BLaER1 (cell line): ENCODE results near the gene F5.

Experiments used
- H3K27ac ChIP-seq: shearing (Covaris generic); formaldehyde crosslinking; 2 replicates; pipeline ENCODE4 v1.8.1; 2022
- H3K27me3 ChIP-seq: shearing (Covaris generic); formaldehyde crosslinking; 2 replicates; pipeline ENCODE4 v1.8.1; 2022
- H3K36me3 ChIP-seq: shearing (Covaris generic); formaldehyde crosslinking; 2 replicates; pipeline ENCODE4 v1.8.1; 2022
- H3K4me1 ChIP-seq: shearing (Covaris generic); formaldehyde crosslinking; 2 replicates; pipeline ENCODE4 v1.8.1; 2022
- H3K4me2 ChIP-seq: shearing (Covaris generic); formaldehyde crosslinking; 2 replicates; pipeline ENCODE4 v1.8.1; 2022
- H3K4me3 ChIP-seq: shearing (Covaris generic); formaldehyde crosslinking; 2 replicates; pipeline ENCODE4 v1.8.1; 2022
- H3K9ac ChIP-seq: shearing (Covaris generic); formaldehyde crosslinking; 2 replicates; pipeline ENCODE4 v1.8.1; 2022
- H3K9me3 ChIP-seq: shearing (Covaris generic); formaldehyde crosslinking; 2 replicates; pipeline ENCODE4 v1.8.1; 2022
- H4K20me1 ChIP-seq: shearing (Covaris generic); formaldehyde crosslinking; 2 replicates; pipeline ENCODE4 v1.8.1; 2022
- Cebpa-rat ChIP-seq: shearing (Covaris generic); IDR thresholded peaks from 2 replicates; pipeline ENCODE4 v1.8.1; 2022

The F5 gene

GRCh38 chr1:169588785-169589485 lies 2.7 kb upstream of the F5 start:
- Histone ChIP-seq H3K27me3 (no peaks in the 10 kb centered on the region), H3K9ac (no peak overlapping the region), H3K9me3 (no peaks in the 10 kb centered on the region), H3K27ac (no peak overlapping the region), H4K20me1 (no peaks in the 10 kb centered on the region), H3K4me2 (no peak overlapping the region), H3K4me1 (no peaks in the 10 kb centered on the region), H3K36me3 (no peaks in the 10 kb centered on the region), H3K4me3 (no peak overlapping the region)
- no peak for TF ChIP-seq Cebpa-rat

GRCh38 chr1:169588112-169588511 lies 1.8 kb upstream of the F5 start:
- Histone ChIP-seq H3K4me3 (no peak overlapping the region), H3K9ac (no peak overlapping the region), H3K27me3 (no peaks in the 10 kb centered on the region), H3K36me3 (no peaks in the 10 kb centered on the region), H3K9me3 (no peaks in the 10 kb centered on the region), H3K4me1 (no peaks in the 10 kb centered on the region), H3K27ac (no peak overlapping the region), H4K20me1 (no peaks in the 10 kb centered on the region), H3K4me2 (no peak overlapping the region)
- no peak for TF ChIP-seq Cebpa-rat

GRCh38 chr1:169586067-169586394 lies 250 bp downstream of the F5 start:
- Histone ChIP-seq H3K27ac (no peak overlapping the region), H3K4me2 (no peak overlapping the region), H3K36me3 (no peaks in the 10 kb centered on the region), H3K27me3 (no peaks in the 10 kb centered on the region), H3K9ac (no peak overlapping the region), H3K9me3 (no peaks in the 10 kb centered on the region), H3K4me1 (no peaks in the 10 kb centered on the region), H3K4me3 (no peak overlapping the region), H4K20me1 (no peaks in the 10 kb centered on the region)
- TF ChIP-seq Cebpa-rat, result no peak

- Histone ChIP-seq H3K4me3 (no peak overlapping the region), H4K20me1 (no peaks in the 10 kb centered on the region), H3K9ac (no peak overlapping the region), H3K9me3 (no peaks in the 10 kb centered on the region), H3K36me3 (no peaks in the 10 kb centered on the region), H3K27ac (no peak overlapping the region), H3K4me2 (no peak overlapping the region), H3K27me3 (no peaks in the 10 kb centered on the region), H3K4me1 (no peaks in the 10 kb centered on the region)
- TF ChIP-seq Cebpa-rat, result no peak
Measured at GRCh38 chr1:169585181-169585580, 1.1 kb downstream of the F5 start.

- Histone ChIP-seq H3K36me3 (no peaks in the 10 kb centered on the region), H3K9me3 (no peaks in the 10 kb centered on the region), H3K4me3 (no peak overlapping the region), H3K9ac (no peak overlapping the region), H3K27ac (no peak overlapping the region), H3K4me2 (no peak overlapping the region), H3K27me3 (no peaks in the 10 kb centered on the region), H3K4me1 (no peaks in the 10 kb centered on the region), H4K20me1 (no peaks in the 10 kb centered on the region)
- no peak for TF ChIP-seq Cebpa-rat
Measured at GRCh38 chr1:169584483-169585144, 1.7 kb downstream of the F5 start.

- Histone ChIP-seq H3K27ac (no peak overlapping the region), H3K9me3 (no peaks in the 10 kb centered on the region), H3K9ac (no peak overlapping the region), H3K4me1 (no peaks in the 10 kb centered on the region), H3K4me2 (no peak overlapping the region), H4K20me1 (no peaks in the 10 kb centered on the region), H3K4me3 (no peak overlapping the region), H3K36me3 (no peaks in the 10 kb centered on the region), H3K27me3 (no peaks in the 10 kb centered on the region)
- TF ChIP-seq Cebpa-rat, result no peak
Measured at GRCh38 chr1:169577981-169578738, 8.1 kb downstream of the F5 start.

- Histone ChIP-seq H3K9ac (no peak overlapping the region), H4K20me1 (no peaks in the 10 kb centered on the region)
- no peak for TF ChIP-seq Cebpa-rat
Measured at GRCh38 chr1:169576935-169577331, 9.3 kb downstream of the F5 start.

GRCh38 chr1:169576241-169576934 lies 9.9 kb downstream of the F5 start:
- Histone ChIP-seq H4K20me1 (no peaks in the 10 kb centered on the region), H3K4me3 (no peak overlapping the region), H3K4me1 (no peaks in the 10 kb centered on the region), H3K27ac (no peak overlapping the region), H3K36me3 (no peaks in the 10 kb centered on the region), H3K27me3 (no peaks in the 10 kb centered on the region), H3K9me3 (no peaks in the 10 kb centered on the region), H3K9ac (no peak overlapping the region), H3K4me2 (no peak overlapping the region)
- no peak for TF ChIP-seq Cebpa-rat

More at GRCh38 chr1:169576935-169577331, 9.3 kb downstream of the F5 start:
- H3K27ac ChIP-seq, result no peak overlapping the region
- no peak overlapping the region for H3K4me2 ChIP-seq
- H3K36me3 ChIP-seq, result no peaks in the 10 kb centered on the region
- no peak overlapping the region for H3K4me3 ChIP-seq
- no peaks in the 10 kb centered on the region for H3K4me1 ChIP-seq
- H3K9me3 ChIP-seq, result no peaks in the 10 kb centered on the region
- H3K27me3 ChIP-seq, result no peaks in the 10 kb centered on the region

GRCh38 chr1:169574336-169574735 lies 11.9 kb downstream of the F5 start:
- Histone ChIP-seq H3K4me1 (no peaks in the 10 kb centered on the region), H3K4me2 (no peak overlapping the region), H3K36me3 (no peaks in the 10 kb centered on the region), H3K9me3 (no peaks in the 10 kb centered on the region), H3K27ac (no peak overlapping the region), H3K4me3 (no peak overlapping the region), H4K20me1 (no peaks in the 10 kb centered on the region), H3K9ac (no peak overlapping the region), H3K27me3 (no peaks in the 10 kb centered on the region)
- TF ChIP-seq Cebpa-rat, result no peak

- Histone ChIP-seq H3K4me1 (no peaks in the 10 kb centered on the region), H3K9ac (no peak overlapping the region), H3K4me3 (no peak overlapping the region), H3K4me2 (no peak overlapping the region), H3K27me3 (no peaks in the 10 kb centered on the region), H3K27ac (no peak overlapping the region), H3K9me3 (no peaks in the 10 kb centered on the region), H4K20me1 (no peaks in the 10 kb centered on the region), H3K36me3 (no peaks in the 10 kb centered on the region)
- TF ChIP-seq Cebpa-rat, result no peak
Measured at GRCh38 chr1:169572187-169572586, 14.1 kb downstream of the F5 start.
